HG03521 (cell line): ENCODE measurements around the gene CCL4L2.
"Not testable (repeated sequence)": the region's sequence is repeated elsewhere in the genome, so short reads cannot be mapped to it uniquely, and the experiment has no call there.

ENCODE experiments used
- ATAC-seq: cut with Tn5 transposase; IDR thresholded peaks from one replicate; pipeline ENCODE4 v1.9.1; 2021; ENCODE audit warnings: mild to moderate bottlenecking, moderate library complexity; ENCODE audit not compliant: unreplicated experiment

CCL4L2 gene

GRCh38 chr17:36219556-36219955 lies 8.7 kb downstream of the CCL4L2 start:
- not testable (repeated sequence) for ATAC-seq

GRCh38 chr17:36220737-36221580 lies 10.1 kb downstream of the CCL4L2 start:
- not testable (repeated sequence) for ATAC-seq

GRCh38 chr17:36221581-36222100 lies 10.8 kb downstream of the CCL4L2 start:
- not testable (repeated sequence) for ATAC-seq

- ATAC-seq: not testable (repeated sequence)
These were observed 12.1 kb downstream of the CCL4L2 start for GRCh38 chr17:36222967-36223366.

DNA sequence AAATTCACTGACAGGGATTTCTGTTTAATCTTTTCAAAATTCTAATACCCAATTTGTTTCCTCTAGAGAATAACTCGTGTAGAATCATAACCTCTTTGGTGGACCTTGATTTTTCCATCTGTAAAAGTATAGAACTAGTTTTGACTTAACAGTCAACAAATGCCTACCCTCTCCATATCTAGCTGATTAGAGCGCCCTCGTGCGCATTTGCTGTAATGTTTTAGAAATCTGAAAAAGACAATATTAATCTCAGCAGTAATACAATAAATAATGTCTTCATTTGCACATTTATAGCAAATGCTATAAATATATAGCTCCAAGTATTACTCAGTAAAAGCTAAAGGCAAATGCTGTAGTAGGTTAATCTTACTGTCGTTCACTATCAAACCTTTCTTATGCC lies 18.8 kb downstream of the CCL4L2 start:
- not testable (repeated sequence) for ATAC-seq

- ATAC-seq: not testable (repeated sequence)
These were observed 31.2 kb downstream of the CCL4L2 start for GRCh38 chr17:36242046-36242445.
